OCI-LY1 (cell line): Measurements from ENCODE around the gene POLR1A.

Experiments used
- H2AFZ ChIP-seq: fragments of 200-600 bp; sonication (generic), shearing (Covaris generic); 2 replicates; pipeline ENCODE4 v1.6.0; 2014; ENCODE audit warnings: antibody characterized with exemption, mild to moderate bottlenecking, low read length
- H3F3A ChIP-seq: fragments of 200-600 bp; sonication (generic), shearing (Covaris generic); 2 replicates; pipeline ENCODE4 v1.6.0; 2014; ENCODE audit warnings: mild to moderate bottlenecking, antibody characterized with exemption, low read length, moderate library complexity; ENCODE audit not compliant: insufficient read depth
- H3K27ac ChIP-seq: fragments of 200-600 bp; sonication (generic); 2 replicates; pipeline ENCODE4 v1.5.1; 2014; ENCODE audit warnings: low read length, mixed run types, mild to moderate bottlenecking, low read depth; ENCODE audit not compliant: poor library complexity, severe bottlenecking
- H3K27me3 ChIP-seq: fragments of 200-600 bp; sonication (generic); 2 replicates; pipeline ENCODE4 v1.6.0; 2014; ENCODE audit warnings: antibody characterized with exemption, mild to moderate bottlenecking, low read length, moderate library complexity; ENCODE audit not compliant: insufficient read depth
- H3K36me3 ChIP-seq: fragments of 200-600 bp; sonication (generic); 2 replicates; pipeline ENCODE4 v1.6.1; 2014; ENCODE audit warnings: mild to moderate bottlenecking, antibody characterized with exemption, low read length, moderate library complexity, mixed read lengths; ENCODE audit not compliant: insufficient read depth
- H3K4me1 ChIP-seq: fragments of 200-600 bp; sonication (generic); 2 replicates; pipeline ENCODE4 v1.5.1; 2014; ENCODE audit warnings: mild to moderate bottlenecking, low read length, moderate library complexity; ENCODE audit not compliant: insufficient read depth, severe bottlenecking
- H3K4me2 ChIP-seq: fragments of 200-600 bp; sonication (generic), shearing (Covaris generic); 2 replicates; pipeline ENCODE4 v1.6.1; 2014; ENCODE audit warnings: low read length
- H3K4me3 ChIP-seq: fragments of 200-600 bp; sonication (generic); 2 replicates; pipeline ENCODE4 v1.5.1; 2014; ENCODE audit warnings: low read length, low read depth, mild to moderate bottlenecking, mixed read lengths; ENCODE audit not compliant: poor library complexity, severe bottlenecking
- H3K79me2 ChIP-seq: fragments of 200-600 bp; shearing (Covaris generic); 2 replicates; pipeline ENCODE4 v1.6.1; 2016; ENCODE audit warnings: mixed run types, low read length, mixed read lengths; ENCODE audit not compliant: insufficient read depth
- H3K9ac ChIP-seq: fragments of 200-600 bp; sonication (generic), shearing (Covaris generic); 2 replicates; pipeline ENCODE4 v1.6.1; 2014; ENCODE audit warnings: mild to moderate bottlenecking, low read length, mixed read lengths
- H3K9me2 ChIP-seq: fragments of 200-600 bp; sonication (generic), shearing (Covaris generic); 2 replicates; pipeline ENCODE4 v1.6.1; 2014; ENCODE audit warnings: low read depth, mild to moderate bottlenecking, low read length, mixed read lengths
- H3K9me3 ChIP-seq: fragments of 200-600 bp; shearing (Covaris generic); 2 replicates; pipeline ENCODE4 v1.6.1; 2014; ENCODE audit warnings: low read length, mixed read lengths
- H4K20me1 ChIP-seq: fragments of 200-600 bp; sonication (generic), shearing (Covaris generic); 2 replicates; pipeline ENCODE4 v1.6.0; 2016; ENCODE audit warnings: mild to moderate bottlenecking, low read length; ENCODE audit not compliant: insufficient read depth
- EZH2 ChIP-seq: fragments of 200-600 bp; sonication (generic), shearing (Covaris generic); IDR thresholded peaks from 2 replicates; pipeline ENCODE4 v1.8.0; 2017; ENCODE audit warnings: borderline replicate concordance, mixed run types, mild to moderate bottlenecking, antibody characterized with exemption, low read length, moderate library complexity, mixed read lengths
- TF ChIP-seq, protein P1 (sequence below): fragments of 200-600 bp; sonication (generic), shearing (Covaris generic); IDR thresholded peaks from 2 replicates; pipeline ENCODE4 v1.5.1; 2017; ENCODE audit warnings: mild to moderate bottlenecking, antibody characterized with exemption, low read length, moderate library complexity, mixed read lengths

Gene POLR1A

DNA sequence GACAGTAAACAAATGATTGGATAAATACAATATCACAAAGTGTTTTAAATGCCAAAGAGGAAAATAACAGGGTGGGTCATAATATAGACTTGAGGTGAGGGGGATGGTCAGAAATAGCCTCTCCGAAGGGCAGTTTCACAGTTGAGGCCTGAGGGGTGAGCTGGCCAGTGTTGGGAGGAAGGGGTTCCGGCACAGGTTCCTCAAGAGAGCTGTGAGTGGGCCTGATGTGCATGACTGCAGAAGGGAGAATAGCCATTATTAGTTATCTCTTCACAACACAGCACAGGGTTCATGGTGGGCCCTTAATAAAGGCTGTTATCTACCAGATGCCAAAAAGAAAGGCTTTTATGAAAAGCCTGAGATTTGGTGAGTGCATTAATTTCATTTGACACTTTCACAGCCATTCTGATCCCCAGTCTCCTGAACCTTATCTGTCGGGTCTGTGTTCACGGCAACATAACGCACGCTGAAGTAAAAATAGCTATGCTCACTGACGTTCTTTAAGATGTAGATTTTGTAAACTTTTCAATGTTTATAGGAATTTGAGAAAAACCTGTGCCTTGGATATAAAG is 39.6 kb downstream of the POLR1A start:
- Histone ChIP-seq H3K36me3 (peaks cover 97% of the 10 kb centered on the region), H3F3A (no peaks in the 10 kb centered on the region), H3K9me3 (no peaks in the 10 kb centered on the region; the same call in 1 of the 2 replicates), H4K20me1 (no peaks in the 10 kb centered on the region), H3K4me1 (peaks cover 10% of the 10 kb centered on the region), H3K27ac (no peak overlapping the region), H3K9ac (no peak overlapping the region), H3K4me3 (no peak overlapping the region), H3K79me2 (no peaks in the 10 kb centered on the region), H2AFZ (no peak overlapping the region), H3K4me2 (no peak overlapping the region), H3K9me2 (no peaks in the 10 kb centered on the region), H3K27me3 (no peaks in the 10 kb centered on the region)
- no peak for TF ChIP-seq EZH2
- TF ChIP-seq, protein P1, sequence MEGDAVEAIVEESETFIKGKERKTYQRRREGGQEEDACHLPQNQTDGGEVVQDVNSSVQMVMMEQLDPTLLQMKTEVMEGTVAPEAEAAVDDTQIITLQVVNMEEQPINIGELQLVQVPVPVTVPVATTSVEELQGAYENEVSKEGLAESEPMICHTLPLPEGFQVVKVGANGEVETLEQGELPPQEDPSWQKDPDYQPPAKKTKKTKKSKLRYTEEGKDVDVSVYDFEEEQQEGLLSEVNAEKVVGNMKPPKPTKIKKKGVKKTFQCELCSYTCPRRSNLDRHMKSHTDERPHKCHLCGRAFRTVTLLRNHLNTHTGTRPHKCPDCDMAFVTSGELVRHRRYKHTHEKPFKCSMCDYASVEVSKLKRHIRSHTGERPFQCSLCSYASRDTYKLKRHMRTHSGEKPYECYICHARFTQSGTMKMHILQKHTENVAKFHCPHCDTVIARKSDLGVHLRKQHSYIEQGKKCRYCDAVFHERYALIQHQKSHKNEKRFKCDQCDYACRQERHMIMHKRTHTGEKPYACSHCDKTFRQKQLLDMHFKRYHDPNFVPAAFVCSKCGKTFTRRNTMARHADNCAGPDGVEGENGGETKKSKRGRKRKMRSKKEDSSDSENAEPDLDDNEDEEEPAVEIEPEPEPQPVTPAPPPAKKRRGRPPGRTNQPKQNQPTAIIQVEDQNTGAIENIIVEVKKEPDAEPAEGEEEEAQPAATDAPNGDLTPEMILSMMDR = no peak

DNA sequence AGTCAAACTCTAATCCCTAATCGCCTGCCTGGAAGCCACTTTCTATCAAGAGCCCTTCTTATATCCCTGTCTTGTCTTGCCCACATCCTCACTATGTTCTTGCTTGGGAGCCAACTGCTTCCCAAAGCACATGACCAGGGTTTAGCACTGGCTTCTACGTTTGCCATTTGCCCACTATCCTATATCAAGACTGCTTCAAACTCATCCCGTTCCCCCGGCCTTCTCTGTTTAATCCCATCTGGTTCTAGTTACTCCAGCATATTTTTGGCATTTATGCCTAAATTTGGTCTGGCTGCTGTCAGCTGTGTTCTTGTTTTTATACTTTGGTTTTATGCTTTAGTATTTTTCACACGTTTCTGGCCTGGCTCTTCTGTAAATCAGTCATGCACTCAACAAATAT is 40.2 kb downstream of the POLR1A start:
- Histone ChIP-seq H3K9me2 (no peaks in the 10 kb centered on the region), H3K4me2 (no peak overlapping the region), H3K4me1 (peaks cover 10% of the 10 kb centered on the region)

DNA sequence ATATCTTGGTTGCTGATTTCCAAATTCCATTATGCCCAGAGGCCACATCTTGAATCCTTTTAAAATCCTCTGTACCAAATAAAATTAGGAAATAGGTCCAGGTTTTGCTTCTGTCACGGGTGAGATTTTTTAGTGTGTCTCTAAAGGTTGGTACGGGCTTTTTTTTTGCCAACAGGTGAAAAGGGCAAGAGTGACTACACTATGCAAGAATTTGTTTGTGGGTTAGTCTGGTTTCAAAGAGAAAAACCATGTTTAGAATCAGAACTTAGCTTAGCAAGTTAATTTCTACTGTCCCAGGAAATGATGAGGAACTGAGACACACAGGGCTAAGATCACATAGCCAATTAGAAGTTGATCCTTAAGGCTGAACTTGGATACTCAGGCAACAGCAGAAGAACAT is 41.7 kb downstream of the POLR1A start:
- Histone ChIP-seq H3K9me2 (no peaks in the 10 kb centered on the region), H3K79me2 (no peaks in the 10 kb centered on the region), H2AFZ (no peak overlapping the region), H3K9ac (no peak overlapping the region), H3K9me3 (no peaks in the 10 kb centered on the region; the same call in 1 of the 2 replicates), H4K20me1 (no peaks in the 10 kb centered on the region), H3K4me1 (peaks cover 10% of the 10 kb centered on the region), H3K4me2 (no peak overlapping the region), H3F3A (no peaks in the 10 kb centered on the region), H3K4me3 (no peak overlapping the region), H3K27ac (no peak overlapping the region), H3K27me3 (no peaks in the 10 kb centered on the region), H3K36me3 (peaks cover 97% of the 10 kb centered on the region)
- TF ChIP-seq EZH2 = no peak
- TF ChIP-seq, protein P1 = no peak

More for the DNA sequence above, 40.2 kb downstream of the POLR1A start:
- Histone ChIP-seq H3K4me3 (no peak overlapping the region), H4K20me1 (no peaks in the 10 kb centered on the region), H3K27ac (no peak overlapping the region), H3K9ac (no peak overlapping the region), H3K9me3 (no peaks in the 10 kb centered on the region; the same call in 1 of the 2 replicates), H3K27me3 (no peaks in the 10 kb centered on the region), H3K79me2 (no peaks in the 10 kb centered on the region), H3F3A (no peaks in the 10 kb centered on the region), H3K36me3 (peaks cover 97% of the 10 kb centered on the region), H2AFZ (no peak overlapping the region)
- TF ChIP-seq, protein P1 = no peak
- TF ChIP-seq EZH2 = no peak
